HG02970 (cell line): ENCODE measurements around the gene NEDD4L.
"Not testable (repeated sequence)": the region's sequence is repeated elsewhere in the genome, so short reads cannot be mapped to it uniquely, and the experiment has no call there.

ENCODE experiments used
- ATAC-seq: cut with Tn5 transposase; IDR thresholded peaks from one replicate; pipeline ENCODE4 v1.9.1; 2021; ENCODE audit warnings: mild to moderate bottlenecking, moderate library complexity, moderate number of reproducible peaks; ENCODE audit not compliant: unreplicated experiment, low FRiP score

The NEDD4L gene

DNA sequence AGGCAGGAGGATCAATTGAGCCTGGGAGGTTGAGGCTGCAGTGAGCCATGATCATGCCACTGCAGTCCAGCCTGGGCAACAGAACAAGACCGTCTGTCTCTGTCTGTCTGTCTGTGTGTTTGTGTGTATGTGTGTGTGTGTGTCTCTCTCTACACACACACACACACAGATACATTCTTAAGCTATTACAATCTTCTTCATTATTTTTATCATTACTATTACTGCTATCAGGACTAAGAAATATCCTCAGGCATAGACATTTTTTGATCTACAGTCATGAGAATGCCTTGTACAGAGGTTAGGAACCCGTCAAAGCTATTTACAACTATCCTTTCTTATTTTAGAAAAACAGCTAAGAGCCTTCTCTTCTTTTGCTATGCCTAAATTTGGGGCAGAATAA, 207.4 kb downstream of the NEDD4L start:
- ATAC-seq, result no peak

DNA sequence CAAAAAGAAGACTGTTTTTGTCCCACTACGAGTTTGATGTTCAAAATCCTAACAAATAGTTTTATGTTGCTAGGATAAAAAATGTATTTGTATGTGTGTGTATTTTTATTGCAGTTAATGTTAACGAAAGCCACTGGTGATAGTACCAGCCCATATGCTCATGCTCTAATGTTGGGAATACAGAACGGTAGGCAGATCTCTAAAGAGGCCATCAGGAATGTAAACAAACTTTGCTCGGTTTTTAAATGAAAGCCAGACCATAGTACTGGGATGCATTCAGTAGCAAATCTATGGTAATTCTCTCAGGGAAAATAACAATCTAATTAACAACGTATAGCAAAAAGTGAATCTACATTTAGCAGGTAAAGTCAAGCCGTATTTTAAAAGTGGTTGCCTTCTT, 208.1 kb downstream of the NEDD4L start:
- ATAC-seq, result no peak

DNA sequence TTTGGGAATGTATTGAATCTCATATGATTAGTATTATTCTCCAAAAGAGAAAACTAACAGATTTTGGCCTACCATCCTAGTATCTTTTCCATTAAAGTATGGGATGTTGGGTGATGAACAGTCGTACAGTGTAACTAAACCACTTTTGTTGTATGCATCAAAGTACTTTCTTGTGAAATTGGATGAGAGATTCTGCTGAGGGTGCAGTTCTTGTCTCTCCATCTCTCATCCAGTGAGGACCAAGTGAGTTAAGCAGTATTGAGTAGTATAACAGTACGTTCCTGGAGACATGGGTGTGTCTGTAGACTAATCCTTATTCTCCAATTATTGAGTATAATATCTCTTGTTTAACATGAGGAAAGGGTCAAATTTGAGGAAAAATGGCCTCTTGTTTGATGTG, 209.3 kb downstream of the NEDD4L start:
- no peak for ATAC-seq

DNA sequence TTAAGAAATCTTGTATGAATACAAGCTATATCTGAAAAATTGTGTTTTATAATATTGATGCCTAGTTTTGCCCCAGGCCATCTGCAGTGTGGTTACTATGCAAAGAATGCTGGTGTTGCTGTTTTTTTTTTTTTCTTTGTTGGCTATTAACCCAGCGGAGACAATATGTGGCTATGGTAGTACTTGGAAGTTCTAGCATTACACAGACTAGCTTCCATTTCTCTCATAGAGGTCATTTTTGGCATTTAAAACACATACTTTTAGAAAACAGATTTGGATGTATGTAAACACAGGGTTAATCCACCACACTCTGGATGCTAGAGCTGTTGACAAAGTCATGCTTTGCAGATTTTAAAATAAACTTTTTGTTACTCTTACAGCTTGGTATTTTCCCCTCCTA, 209.8 kb downstream of the NEDD4L start:
- no peak for ATAC-seq

DNA sequence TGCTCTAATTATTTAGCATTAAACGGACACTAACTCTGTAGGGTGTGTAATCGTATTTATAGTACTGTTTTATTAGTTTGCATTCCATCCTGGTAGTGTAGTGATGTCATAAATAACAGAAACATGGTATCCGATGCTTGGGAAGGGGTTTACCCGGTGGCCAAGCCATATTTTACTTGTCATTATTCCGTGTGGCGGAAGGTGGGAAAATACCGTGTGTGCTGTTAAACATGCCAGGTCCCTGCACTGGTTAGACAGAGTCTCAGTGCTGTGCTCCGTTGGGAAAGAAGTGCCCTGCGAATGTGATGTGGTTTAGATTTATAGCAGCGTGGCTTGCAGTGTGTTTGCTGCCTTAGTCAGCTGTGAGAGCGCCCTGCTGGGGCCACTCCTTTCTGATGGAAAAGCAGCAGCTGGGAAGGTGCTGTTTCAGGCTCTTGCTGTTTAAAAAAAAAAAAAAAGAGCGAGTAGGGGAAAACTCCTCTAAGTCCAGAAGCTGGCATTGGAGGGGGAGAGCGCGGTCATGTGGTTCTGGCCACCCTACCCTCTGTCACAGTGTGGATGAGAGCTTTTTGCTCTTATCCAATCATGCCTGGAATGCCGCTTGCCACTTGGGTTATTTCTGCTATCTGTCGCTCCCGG, 211.0 kb downstream of the NEDD4L start:
- ATAC-seq, result no peak

DNA sequence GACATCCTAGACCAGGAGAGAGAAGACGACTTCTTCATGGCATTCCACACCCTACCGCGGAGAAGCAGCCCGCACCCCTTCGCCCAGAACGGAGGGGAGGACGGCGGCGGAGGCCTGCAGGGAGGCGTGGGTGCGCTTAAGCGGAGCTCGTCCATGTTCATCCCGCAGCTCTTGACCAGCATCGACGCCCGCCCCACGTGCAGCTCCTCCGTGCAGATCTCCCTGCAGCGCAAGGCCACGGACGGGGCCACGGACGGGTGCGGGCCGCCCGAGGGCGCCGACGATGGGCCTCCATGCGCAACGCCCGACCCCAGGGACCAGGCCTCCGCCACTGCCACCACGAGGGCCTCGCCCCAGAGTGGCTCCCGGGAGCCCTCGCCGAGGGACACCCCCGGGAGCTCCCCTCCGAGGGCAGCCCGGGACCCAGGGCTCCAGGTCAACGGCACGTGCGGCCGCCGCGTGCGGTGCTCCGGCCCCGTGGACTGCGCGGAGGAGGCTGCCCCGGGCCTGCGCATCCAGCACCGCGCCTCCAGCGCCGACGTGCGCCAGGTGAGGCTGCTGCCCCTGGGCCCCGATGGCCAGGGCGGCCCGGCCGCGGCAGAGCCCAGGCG, 211.8 kb downstream of the NEDD4L start:
- no peak for ATAC-seq

DNA sequence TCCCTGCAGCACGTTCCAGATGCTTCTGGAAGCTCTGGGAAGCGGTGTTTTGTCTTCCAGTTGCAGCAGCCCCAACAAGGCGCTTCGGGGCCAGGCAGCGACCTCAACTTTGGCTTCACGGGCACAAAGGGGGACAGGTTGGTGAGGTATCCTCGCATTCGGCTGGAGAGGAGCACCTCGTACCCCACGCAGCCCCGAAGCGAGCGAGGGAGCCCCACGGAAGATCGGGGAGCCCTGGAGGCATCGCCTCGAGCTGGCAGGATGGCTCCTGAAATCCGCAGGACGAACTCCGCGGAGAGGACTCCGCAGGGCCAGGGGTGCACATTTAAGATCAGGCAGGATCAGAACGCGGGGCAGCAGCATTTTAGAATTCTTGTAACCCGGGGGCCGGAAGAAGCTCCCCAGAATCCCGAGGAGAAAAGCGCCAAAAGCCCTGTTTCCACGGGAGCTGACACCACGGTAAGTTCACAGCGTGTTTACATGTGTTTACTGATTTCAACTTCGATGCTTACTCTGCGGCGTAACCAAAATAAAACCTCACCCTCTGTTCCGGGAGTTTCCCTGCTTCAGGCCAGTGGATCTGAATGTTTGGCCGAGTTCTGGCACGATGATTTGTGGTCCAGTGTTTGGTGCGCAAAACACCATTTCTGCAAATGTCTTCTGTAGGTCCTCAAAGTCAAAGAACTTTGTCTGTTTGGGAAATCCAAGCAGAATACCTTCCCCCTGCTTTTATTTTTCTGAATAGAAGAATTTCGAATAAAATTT, 212.5 kb downstream of the NEDD4L start:
- ATAC-seq, result no peak

DNA sequence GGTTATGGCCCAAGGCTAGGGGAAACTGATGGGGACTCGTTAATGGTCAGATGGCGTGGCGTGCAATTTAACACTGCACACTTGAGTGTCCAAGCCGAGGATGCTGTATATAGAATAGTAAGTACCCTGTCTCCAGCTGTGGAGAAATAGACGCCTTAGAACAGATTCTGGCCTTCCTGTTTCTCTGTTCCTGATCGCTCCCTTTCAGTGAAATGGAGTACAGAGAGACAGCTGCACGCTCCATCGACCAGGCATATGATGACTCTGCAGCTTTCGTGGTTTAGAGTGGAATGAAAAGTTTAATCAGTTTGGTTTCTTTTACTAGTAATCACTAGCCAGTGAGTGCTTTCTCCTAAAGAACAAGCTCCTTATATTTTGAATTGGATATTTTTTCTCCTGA, 213.4 kb downstream of the NEDD4L start:
- ATAC-seq, result no peak

DNA sequence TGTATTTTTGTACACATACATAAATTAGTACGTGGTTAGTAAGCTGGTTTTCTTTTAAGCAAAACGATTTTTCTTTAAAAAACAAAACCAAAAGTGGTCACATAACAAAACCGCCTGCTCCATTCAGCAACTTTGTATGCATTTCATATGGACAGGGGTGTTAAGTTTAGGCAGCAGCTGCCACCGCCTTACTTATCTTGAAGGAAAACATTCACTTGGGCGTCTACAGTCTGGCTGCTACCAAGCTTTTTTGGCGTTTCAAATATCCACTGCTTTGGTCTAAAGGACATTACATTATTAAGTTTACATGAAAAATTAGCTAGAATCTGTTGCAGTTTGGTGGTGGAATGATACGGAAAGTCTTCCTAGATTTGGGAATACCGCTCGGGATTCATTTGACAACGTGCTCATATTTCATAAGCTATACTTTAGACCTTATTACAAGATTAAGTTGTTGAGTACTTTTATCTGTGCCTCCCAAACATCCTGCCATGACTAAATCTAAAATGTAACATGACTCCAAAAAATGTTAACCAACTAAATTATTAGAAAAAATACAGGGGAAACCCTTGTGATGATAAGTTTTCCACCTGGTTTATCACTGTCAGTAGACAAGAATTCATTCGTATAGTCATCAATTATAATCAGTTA, 214.8 kb downstream of the NEDD4L start:
- ATAC-seq, result no peak

DNA sequence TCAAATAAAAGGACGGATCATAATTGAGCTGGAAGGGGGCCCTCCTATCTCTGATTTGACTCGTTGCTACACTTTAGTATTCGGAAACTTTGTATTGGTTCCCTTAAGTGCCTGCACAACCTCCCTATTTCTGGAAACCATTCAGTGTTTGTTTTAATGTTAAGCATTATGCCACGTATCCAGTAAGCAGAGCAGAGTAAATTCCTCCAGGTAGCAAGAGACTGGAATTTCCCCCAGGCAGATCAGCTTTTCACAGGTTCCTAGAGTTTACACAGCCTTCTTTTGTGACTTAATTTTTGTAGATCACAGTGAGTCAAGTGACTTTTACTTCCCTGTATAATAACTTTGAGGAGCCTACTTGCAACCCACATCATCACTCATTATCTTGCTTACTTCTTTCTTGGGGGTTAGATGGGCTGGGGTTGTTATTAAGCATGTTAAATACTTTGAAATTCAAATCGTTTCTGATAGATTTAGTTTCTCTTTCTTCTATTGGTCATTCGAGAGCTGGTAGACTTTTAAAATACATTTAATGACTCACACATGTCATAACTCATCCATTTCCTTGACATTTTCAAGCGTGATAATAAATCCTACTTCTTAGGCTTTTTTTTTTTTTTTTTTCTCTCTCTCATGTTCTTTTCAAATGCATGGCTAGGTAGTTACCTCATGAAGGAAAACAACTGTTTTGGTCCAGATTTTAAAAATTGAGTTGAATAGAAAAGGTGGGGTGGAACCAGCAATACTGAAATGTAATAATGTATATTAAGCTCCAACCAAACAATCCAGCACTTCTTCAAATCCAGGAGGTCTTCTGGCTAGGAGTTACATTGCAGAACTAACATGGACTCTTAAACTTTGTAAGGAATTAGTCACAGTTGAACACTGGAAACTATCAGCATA, 219.3 kb downstream of the NEDD4L start:
- ATAC-seq, result no peak

DNA sequence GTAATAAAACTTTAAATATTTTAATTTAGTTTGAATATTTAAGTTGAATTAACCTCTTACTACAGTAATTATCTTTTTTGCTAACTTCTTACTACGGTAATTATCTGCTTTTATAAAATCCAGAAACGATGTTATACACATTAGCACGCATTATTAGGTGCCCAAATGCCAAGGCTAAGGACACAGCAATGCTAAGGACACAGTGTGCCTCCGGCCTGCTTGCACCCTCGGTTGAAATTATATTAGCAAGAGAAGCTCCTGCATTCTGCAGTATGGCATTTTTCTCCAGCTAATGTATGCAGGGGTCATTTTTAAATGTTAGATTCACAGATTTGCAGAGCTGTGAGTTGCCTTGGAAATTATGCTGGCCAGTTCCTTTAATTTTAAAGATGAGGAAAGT, 220.0 kb downstream of the NEDD4L start:
- ATAC-seq, result no peak

DNA sequence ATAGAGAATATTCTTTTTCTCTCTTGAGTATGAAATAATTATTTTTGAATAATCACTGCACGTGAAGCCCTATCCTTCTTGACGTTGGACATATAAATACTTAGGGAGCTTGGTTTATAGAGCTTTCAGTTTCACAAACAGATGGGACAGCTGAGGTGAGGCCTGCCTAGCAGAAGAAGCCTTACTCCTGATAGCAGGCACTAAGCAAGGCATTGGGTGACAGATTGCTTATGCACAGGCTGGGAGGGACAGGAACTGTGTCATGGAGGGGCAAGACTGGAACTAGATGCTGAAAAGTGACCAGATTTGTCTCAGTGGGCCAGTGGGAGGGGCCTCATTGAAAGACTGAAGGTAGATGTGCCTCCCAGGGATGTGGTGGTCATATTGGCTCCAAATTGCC, 220.8 kb downstream of the NEDD4L start:
- no peak for ATAC-seq

DNA sequence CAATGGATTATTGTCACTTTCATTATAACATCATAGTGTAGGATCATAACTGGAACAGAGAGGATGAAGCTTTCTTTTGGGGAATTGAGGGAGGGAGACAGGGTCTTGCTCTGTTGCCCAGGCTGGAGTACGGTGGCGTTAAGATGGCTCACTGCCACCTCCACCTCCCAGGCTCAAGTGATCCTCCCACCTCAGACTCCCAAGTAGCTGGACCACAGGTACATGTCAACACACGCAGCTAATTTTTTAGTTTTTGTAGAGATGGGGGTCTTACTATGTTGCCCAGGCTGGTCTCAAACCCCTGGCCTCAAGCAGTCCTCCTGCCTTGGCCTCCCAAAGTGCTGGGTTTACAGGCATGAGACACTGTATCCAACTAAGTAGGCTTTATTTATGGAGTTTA, 221.5 kb downstream of the NEDD4L start:
- ATAC-seq, result not testable (repeated sequence)

DNA sequence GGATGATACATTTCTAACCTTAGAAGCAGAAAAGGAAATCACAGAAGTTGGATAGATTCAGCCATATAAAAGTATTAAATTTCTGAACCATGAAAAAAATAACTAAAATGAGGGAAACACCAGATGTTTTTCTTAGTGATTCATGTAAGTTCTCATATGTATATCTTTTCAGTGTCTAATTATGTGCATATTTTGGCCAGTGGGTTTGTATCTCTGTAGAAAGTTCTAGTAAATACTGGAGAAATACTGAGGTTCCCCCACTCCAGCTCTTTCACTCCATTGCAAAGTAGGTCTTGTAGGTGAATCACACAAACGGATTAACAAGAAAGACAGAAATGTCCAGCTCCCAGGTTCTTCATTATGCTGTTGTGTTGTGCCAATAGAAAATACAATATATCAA, 222.3 kb downstream of the NEDD4L start:
- no peak for ATAC-seq

DNA sequence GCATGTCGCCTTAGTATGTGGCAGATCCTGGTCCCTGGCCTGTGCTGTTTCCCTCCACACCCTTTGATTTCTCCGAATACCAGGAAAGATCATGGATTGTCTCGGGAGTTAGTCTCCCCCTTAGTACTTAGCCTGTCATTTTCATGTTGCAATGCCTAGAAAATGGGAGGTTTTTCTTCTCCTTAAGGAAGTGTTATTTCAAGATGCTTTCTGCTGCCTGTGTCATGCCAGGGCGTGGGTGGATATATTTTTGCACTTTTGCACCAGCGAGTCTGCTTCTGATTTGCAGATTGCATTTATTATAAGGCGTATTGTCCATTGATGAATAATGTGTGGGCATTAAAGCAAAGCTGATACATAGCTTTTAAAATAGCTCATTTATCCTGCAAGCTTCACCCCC, 223.5 kb downstream of the NEDD4L start:
- no peak for ATAC-seq

DNA sequence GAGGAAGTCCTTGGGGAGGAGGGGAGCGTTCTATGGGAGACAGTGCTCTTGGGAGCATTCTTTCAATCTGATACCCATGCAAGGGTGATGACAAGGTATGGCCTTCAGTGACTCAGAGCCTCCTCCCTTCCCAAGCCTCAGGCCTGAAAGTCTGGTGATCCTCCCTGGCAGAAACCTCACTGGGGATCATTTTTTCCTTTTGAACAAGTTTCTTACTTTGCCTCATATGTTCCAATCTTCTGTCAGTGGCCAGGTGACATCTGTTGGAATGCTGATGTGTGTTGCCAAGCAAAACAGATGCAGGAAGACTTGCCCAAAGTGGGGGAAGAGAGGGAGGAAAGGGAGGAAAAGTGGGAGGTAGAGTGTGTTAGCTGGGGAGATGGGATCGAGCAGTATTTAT, 224.8 kb downstream of the NEDD4L start:
- ATAC-seq, result no peak

DNA sequence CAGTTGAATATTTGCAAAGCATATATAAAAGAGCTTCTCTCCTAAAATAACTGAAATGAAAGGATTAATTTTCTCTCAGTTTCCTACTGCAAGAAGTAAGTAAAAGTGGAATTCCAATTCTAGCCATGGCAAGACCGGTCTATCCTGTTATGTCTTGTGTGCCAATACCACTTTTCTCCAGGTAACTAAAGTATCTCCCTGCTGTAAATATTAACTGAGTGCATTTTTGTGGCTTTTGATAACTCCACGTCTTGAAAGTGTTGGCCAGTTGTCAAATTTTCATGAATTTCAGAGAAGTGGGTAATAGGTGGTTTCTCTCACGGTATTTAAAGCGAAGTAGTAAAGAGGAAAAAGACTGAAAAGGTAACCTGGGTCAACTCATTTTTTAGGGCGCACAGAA, 225.9 kb downstream of the NEDD4L start:
- no peak for ATAC-seq

DNA sequence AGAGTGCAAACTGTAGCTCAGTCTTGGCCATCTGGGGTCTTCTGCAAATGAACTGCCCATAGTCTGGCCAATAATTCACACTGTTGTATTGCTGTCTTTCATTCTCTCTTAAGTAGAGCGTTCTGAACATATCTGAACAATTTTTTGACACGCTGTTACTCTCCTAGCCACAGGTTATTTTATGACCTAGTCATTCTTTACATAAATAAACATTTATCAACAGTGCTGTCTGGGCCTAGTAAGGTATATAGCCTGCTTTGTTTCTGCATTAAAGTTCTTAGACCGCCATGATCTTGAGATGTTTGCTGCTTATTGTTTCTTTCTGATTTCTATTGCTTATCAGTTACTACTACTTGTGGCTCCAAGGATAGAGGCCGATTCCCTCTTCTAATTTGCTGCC, 226.4 kb downstream of the NEDD4L start:
- no peak for ATAC-seq

DNA sequence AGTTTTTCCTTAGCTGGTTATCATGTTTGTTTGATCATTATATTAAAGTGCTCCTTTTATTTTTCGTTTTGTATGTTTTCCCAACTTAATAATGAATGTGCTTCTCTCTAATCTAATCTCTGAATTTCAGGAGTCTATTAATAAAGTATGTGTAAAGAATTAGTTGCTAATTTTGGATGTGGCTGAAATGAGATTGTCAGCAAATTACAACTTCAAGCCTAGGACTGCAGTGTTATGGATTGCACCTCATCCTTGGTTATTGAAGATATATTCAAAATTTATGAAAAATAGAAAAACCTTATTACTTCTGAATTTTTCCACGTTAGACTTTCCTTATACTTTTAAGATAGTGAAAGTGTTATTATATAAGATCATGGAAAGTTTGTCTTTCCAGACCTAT, 227.7 kb downstream of the NEDD4L start:
- ATAC-seq, result no peak

DNA sequence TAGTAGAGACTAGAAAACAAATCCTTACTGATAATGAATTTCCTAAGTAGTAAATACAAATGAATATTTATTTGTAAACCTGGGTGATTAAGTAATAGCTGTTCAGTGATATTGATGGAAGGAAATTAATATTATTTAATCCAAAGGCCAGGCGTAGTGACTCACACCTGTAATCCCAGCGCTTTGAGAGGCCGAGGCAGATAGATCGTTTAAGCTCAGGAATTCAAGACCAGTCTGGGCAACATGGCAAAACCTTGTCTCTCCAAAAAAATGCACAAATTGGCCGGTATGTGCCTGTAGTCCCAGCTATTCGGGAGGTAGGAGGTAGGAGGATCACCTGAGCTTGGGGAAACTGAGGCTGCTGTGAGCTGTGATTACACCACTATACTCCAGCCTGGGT, 228.2 kb downstream of the NEDD4L start:
- ATAC-seq, result no peak
